COLO668 (cell line): ENCODE measurements around the gene YIPF2.
"Not testable (repeated sequence)": the region's sequence is repeated elsewhere in the genome, so short reads cannot be mapped to it uniquely, and the experiment has no call there.

Source experiments
- DNase-seq: peaks from one replicate; lab custom pipeline; 2025; ENCODE audit not compliant: unreplicated experiment; lab: John Stamatoyannopoulos, UW

YIPF2 gene

DNA sequence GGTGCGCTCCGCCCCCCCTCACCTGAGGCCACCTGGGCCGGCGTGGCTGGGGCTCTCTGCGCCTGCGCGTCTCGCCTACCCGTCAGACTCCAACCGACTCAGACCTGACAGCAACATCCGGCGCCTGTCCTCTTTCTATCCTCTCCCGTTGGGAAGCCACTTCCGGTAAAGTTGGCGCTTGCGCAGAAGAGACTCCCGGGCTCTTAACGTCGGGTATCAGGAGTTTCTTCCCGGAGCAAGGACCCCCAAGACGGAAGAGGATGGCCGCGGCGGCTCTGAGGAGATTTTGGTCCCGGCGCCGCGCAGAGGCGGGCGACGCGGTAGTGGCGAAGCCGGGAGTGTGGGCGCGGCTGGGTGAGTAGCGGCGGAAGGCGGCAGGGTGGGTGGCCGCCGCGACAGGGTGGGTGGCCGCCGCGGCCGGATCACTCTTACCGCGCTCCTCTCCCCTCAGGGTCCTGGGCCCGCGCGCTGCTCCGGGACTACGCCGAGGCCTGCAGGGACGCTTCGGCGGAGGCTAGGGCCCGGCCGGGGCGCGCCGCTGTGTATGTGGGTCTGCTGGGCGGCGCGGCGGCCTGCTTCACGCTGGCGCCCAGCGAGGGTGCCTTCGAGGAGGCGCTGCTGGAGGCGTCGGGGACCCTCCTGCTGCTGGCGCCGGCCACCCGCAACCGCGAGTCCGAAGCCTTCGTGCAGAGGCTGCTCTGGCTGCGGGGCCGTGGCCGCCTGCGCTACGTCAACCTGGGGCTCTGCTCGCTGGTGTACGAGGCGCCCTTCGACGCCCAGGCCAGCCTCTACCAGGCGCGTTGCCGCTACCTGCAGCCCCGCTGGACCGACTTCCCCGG, at the start of gene YIPF2, which contains the start of gene TIMM29:
TSS of gene YIPF2 (minus strand) at position 77 of the 839 bp plus-strand sequence. CDS start 229 bp downstream, outside the sequence.
TSS of gene TIMM29 (plus strand) at position 249 of the 839 bp plus-strand sequence. CDS start at position 261, 12 bp downstream.
- DNase-seq, result peak; percentile 97

- DNase-seq, result peak; percentile 27
These were observed 49.3 kb upstream of the YIPF2 start for GRCh38 chr19:10977742-10978092.

DNA sequence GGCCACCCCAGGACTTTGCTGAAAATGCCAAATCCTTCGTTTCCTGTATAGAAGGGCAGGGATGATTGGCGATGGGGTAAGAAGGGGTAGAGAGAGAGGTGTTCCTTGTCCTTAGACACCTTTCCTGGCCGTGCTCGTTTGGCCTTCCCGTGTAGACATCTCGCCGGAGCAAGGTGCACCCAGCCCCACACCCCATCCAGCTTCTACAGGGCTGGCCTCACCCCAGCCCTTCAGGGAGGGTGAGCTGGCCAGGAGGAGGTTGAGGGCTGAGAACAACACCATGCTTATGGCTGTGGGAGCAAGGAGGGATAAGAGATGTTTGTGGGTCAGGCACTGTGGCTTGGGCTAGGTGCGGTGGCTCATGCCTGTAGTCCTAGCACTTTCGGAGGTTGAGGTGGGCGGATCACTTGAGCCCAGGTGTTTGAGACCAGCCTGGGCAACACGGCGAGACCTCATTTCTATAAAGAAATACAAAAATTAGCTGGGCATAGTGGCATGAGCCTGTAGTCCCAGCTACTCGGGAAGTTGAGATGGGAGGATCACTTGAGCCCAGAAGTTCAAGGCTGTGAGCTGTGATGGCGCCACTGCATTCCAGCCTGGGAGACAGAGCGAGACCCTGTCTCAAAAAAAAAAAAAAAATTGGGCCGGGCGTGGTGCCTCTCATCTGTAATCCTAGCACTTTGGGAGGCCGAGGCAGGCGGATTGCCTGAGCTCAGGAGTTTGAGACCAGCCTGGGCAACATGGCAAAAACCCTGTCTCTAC, 47.9 kb upstream of the YIPF2 start:
- no peak for DNase-seq

- DNase-seq, result no peak
These were observed 47.1 kb upstream of the YIPF2 start for GRCh38 chr19:10975374-10976130.

DNA sequence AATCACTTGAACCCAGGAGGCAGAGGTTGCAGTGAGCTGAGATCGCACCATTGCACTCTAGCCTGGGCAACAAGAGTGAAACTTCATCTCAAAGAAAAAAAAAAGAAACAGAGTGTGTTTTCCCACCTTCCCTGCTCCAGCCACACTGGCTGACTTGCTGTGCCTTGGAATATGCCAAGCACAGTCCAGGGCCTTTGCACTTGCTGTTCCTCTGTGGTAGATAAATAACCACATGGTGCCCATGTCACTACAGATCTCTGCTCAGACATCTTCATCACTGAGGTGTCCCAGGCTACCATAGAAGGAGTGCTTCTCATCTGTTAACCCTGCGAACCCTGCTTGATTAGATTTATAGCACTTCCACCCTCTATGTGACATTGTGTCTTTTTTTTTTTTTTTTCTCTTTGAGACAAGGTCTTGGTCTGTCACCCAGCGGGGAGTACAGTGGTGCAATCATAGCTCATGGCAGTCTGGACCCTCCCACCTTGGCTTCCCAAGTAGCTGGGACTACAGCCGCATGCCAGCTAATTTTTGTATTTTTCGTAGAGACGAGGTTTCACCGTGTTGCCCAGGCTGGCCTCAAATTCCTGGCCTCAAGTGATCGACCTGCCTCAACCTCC, 42.8 kb upstream of the YIPF2 start:
- DNase-seq, result no peak

DNA sequence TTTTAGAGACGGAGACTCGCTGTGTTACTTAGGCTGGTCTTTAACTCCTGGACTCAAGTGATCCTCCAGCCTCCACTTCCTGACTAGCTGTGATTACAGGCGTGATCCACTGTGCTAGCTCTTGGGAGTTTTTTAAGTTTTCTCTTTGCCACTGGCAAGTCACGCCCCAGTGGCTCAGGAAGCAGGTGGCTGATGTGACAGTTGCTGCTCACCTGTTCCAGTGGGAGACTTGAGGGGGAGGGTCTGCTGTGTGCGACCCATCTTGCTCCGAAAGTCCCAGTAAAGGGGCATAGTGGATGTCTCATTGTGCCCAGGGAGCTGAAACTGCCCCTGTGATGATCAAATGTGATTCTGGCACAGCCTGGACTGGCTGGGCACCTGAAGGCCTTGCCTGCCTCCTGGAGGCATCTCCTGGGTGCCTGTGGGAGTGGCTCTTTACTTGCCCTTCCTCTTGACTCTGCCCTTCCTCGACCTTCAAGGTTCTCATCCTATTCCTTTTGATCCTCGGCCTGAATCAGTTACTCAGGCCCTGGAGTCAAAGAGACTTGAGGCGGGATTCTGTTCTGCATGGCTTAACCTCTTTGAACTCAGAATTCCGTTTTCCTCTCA, 40.2 kb upstream of the YIPF2 start:
- DNase-seq, result peak; percentile 25

- no peak for DNase-seq
These were observed 38.4 kb upstream of the YIPF2 start for GRCh38 chr19:10966809-10967208.

DNA sequence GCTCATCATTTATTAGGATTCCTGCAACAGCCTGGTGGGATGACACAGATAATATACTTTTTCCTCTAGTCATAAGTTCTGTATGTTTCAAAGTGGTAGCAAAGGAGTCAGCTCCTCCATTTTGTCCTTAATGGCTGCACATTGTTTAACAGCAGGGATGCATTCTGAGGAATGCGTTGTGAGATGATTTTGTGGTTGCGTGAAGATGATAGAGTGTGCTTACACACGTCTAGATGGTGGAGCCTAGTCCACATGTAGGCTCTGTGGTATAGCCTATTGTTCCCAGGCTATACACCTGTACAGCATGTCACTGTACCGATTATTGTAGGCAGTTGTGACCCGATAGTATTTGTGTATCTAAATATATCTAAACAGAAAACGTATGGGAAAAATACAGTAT, 37.0 kb upstream of the YIPF2 start:
- DNase-seq, result no peak

DNA sequence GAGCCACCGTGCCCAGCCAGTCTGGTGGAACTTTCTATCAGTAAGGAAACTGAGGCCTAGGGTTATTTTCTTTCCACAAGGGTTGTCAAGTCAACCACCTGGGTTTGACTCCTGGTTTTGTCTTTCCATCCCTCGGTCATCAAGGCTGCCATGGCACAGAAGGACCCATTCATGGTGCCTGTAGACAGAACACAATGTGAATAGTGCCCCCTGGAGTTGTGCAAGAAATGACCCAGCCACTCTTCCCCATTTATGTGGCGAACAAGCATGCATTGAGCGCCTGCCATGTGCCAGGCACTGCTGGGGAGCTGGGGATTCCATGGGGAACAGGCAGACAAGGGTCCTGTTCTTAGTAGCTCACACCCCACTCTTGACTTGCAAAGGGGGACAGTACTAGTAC, 36.5 kb upstream of the YIPF2 start:
- DNase-seq, result no peak

- no peak for DNase-seq
These were observed 35.4 kb upstream of the YIPF2 start for GRCh38 chr19:10963865-10964264.

GRCh38 chr19:10962863-10963262, 34.4 kb upstream of the YIPF2 start:
- no peak for DNase-seq

DNA sequence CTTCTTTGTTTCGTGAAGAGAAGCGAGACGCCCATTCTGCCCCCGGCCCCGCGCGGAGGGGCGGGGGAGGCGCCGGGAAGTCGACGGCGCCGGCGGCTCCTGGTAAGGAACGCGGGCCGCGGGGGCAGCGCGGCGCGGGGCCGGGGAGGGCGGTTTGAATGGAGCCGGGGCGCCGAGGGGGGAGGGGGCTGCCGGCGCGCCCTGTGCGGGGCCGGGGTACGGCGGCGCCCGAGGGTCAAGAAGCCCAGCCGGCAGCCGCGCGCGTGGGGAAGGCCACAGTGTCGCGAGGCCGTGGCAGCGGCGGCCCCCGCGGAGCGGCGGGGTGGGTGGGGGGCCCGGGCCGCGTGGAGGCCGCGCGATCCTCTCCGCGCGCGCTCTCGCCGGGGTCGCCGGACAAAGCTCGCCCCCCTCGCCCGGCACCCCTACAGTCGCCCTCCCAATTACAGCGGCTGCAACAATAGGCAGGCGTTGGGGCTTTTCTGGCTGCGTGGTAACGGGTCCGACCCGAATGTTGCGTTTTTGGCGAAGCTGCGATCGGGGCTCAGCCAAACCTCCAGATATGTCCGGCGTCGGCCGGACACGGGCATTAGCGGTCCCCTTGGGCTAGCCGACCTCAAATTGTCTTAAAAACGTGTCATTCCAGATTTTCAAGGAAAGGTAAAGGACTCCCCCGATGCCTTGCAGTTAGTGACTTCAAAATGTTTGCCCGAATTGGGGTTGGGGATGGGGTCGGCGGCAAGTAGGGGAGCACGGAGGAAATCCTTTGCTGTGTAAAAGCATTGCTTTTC, 32.8 kb upstream of the YIPF2 start:
- peak; percentile 87 for DNase-seq

GRCh38 chr19:10960314-10961072, 32.1 kb upstream of the YIPF2 start, which contains the start of gene SMARCA4:
TSS of gene SMARCA4 (plus strand) at chr19:10961030. CDS start at chr19:10984152, 23,122 bp downstream.
- peak; percentile 99 for DNase-seq

GRCh38 chr19:10959277-10959968, 31.0 kb upstream of the YIPF2 start:
- DNase-seq, result not testable (repeated sequence)

DNA sequence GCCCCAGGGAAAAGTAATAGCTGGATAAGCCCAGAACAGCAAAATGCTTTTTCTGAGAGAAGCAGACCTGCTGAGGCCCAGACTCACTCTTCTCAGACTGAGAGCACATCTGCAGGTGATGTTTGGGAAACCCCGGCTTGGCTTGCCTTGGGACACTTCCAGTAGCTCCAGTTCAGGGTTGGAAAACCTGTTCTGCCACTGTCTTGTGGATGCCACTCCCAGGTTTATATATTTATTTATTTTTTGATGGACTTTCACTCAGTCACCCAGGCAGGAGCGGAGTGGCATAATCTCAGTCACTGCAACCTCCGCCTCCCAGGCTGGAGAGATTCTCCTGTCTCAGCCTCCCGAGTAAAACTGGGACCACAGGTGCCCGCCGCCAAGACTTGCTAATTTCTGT, 24.4 kb upstream of the YIPF2 start:
- DNase-seq, result peak; percentile 49

GRCh38 chr19:10946958-10947657, 18.7 kb upstream of the YIPF2 start:
- DNase-seq, result no peak

DNA sequence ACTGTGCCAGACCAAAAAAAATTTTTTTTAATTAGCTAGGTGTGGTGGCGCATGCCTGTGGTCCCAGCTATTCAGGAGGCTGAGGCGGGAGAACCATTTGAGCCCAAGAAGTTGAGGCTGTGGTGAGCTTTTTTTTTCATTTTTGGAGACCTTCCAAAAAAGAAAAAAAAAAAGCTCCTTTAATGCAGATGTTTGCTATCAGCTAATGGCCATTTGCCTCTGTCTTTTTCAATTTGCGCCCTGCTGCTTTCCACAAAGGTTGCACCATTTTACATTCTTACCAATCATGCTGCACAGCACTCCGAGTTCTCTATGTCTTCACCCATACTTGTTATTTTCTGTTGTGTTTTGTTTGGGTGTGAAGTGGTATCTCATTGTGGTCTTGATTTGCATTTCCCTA, 16.8 kb upstream of the YIPF2 start:
- no peak for DNase-seq

- not testable (repeated sequence) for DNase-seq
These were observed 15.0 kb upstream of the YIPF2 start for GRCh38 chr19:10943412-10943811.
